ENCODE results near the gene ETS2. TPM values are rescaled to one million over a fixed set of nuclear protein-coding genes. Genes with fewer than 3 reads are reported as not detected.

Gene ETS2
- total RNA-seq, 1 donor from 2014 or later: 43.9 TPM

DNA sequence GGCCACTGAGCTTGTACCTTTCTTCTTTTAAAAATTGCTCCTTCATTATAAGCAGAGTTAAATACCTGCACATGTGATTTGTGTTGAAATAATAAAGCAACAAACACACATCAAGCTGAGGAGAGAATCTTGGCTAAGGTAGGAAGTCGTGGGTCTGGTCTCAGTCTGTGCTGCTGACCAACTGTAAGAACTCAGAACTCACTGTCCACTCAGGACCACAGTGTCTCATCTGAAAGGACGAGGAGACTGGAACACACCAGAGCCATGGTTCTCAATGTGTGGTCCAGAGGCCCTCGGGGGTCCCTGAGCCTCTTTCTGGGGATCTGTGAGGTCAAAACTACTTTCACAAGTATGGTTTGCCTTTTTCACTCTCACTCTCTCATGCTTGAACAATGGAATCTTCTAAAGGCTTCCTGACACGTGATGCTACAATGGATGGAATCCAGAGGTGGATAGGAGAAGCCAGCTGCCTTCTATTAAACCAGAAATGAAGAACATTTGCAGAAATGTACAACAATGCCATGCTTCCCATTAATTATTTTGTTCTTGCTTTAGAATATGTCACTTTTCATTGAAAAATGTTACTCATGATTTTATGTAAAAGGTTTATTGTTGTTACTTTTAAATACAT, 17.3 kb upstream of the ETS2 start:
- DNase-seq (ENCODE audit: low spot score, unreplicated experiment): no peak
- Mint-ChIP-seq H3K27me3 (no peaks in the 10 kb centered on the region), H3K4me3 (ENCODE audit: low read depth) (peak overlapping the region; percentile 55), H3K27ac (peak overlapping the region; percentile 100), H3K9me3 (ENCODE audit: low read depth) (peaks cover 7% of the 10 kb centered on the region), H3K4me1 (ENCODE audit: low read depth) (peaks cover 47% of the 10 kb centered on the region), H3K36me3 (ENCODE audit: insufficient read depth) (no peaks in the 10 kb centered on the region)
- TF ChIP-seq, protein P1, sequence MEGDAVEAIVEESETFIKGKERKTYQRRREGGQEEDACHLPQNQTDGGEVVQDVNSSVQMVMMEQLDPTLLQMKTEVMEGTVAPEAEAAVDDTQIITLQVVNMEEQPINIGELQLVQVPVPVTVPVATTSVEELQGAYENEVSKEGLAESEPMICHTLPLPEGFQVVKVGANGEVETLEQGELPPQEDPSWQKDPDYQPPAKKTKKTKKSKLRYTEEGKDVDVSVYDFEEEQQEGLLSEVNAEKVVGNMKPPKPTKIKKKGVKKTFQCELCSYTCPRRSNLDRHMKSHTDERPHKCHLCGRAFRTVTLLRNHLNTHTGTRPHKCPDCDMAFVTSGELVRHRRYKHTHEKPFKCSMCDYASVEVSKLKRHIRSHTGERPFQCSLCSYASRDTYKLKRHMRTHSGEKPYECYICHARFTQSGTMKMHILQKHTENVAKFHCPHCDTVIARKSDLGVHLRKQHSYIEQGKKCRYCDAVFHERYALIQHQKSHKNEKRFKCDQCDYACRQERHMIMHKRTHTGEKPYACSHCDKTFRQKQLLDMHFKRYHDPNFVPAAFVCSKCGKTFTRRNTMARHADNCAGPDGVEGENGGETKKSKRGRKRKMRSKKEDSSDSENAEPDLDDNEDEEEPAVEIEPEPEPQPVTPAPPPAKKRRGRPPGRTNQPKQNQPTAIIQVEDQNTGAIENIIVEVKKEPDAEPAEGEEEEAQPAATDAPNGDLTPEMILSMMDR (IDR thresholded peaks at IDR 0.05; ENCODE audit: unreplicated experiment): no peak

DNA sequence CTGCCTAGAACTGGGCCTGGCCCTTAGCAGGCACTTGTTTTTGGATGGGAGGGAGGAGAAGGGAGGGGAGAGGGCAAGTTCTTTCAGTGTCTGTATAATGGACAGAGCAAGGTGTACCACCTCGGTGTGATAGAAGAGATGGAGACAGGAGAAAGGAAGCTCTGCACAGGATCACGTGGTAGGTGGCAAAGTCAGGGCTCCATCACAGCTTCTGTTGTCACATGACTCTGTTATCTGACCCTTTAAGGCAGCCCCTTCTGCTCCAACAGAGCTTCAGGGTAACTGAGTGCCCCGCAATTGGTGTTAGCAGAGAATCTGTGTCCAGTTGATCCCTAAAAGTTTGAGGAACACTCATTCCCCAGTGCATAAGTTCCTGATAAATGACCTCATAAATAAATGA, 16.5 kb upstream of the ETS2 start:
- Mint-ChIP-seq H3K4me1 (ENCODE audit: low read depth) (peaks cover 54% of the 10 kb centered on the region), H3K27me3 (no peaks in the 10 kb centered on the region), H3K36me3 (ENCODE audit: insufficient read depth) (no peaks in the 10 kb centered on the region), H3K27ac (peak overlapping the region; percentile 71), H3K9me3 (ENCODE audit: low read depth) (peaks cover 5% of the 10 kb centered on the region), H3K4me3 (ENCODE audit: low read depth) (no peak overlapping the region)
- TF ChIP-seq, protein P1 (IDR thresholded peaks at IDR 0.05; ENCODE audit: unreplicated experiment): no peak
- no peak for DNase-seq (ENCODE audit: low spot score, unreplicated experiment)

DNA sequence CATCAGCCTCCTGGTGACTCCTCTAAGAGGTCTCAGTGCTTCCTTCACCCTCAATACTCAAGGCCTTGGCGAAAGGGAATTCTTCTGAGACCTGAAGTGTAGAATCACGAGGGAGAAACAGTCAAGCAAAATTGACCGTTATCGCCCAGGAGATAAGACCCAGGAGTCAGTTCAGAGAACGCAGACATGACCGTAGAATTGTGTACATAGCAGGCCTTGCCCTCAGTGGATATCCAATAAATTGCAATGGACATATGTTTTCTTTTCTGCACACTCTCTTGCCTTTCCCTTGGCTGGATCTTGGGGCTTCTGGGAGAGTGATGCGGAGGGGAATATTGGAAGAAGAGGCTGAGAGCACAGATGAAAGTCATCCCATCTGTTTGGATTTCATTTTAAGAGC, 15.7 kb upstream of the ETS2 start:
- DNase-seq (ENCODE audit: low spot score, unreplicated experiment): no peak
- Mint-ChIP-seq H3K36me3 (ENCODE audit: insufficient read depth) (no peaks in the 10 kb centered on the region), H3K9me3 (ENCODE audit: low read depth) (peaks cover 4% of the 10 kb centered on the region), H3K4me1 (ENCODE audit: low read depth) (peaks cover 55% of the 10 kb centered on the region), H3K4me3 (ENCODE audit: low read depth) (no peak overlapping the region), H3K27me3 (no peaks in the 10 kb centered on the region), H3K27ac (peak overlapping the region; percentile 91)
- TF ChIP-seq, protein P1 (IDR thresholded peaks at IDR 0.05; ENCODE audit: unreplicated experiment): no peak

DNA sequence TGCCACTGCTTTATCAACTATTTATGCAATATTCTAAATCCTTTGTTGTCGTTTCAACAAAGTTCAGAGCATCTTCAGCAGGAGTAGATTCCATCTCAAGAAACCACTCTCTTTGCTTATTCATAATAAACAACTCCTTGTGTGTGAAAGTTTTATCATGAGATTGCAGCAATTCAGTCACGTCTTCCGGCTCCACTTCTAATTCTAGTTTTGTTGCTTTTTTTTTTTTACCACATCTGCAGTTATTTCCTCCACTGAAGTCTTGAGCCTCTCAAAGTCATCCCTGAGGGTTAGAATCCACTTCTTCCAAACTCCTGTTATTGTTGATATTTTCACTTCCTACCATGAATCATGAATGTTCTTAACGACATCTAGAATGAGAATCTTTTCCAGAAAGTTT, 14.8 kb upstream of the ETS2 start:
- H3K9me3 Mint-ChIP-seq (ENCODE audit: low read depth): peaks cover 4% of the 10 kb centered on the region
- H3K27me3 Mint-ChIP-seq: no peaks in the 10 kb centered on the region
- DNase-seq (ENCODE audit: low spot score, unreplicated experiment): no peak
- H3K36me3 Mint-ChIP-seq (ENCODE audit: insufficient read depth): no peaks in the 10 kb centered on the region
- H3K4me3 Mint-ChIP-seq (ENCODE audit: low read depth): peak overlapping the region; percentile 10
- H3K4me1 Mint-ChIP-seq (ENCODE audit: low read depth): peaks cover 55% of the 10 kb centered on the region
- H3K27ac Mint-ChIP-seq: no peak overlapping the region
- TF ChIP-seq, protein P1 (IDR thresholded peaks at IDR 0.05; ENCODE audit: unreplicated experiment): no peak

DNA sequence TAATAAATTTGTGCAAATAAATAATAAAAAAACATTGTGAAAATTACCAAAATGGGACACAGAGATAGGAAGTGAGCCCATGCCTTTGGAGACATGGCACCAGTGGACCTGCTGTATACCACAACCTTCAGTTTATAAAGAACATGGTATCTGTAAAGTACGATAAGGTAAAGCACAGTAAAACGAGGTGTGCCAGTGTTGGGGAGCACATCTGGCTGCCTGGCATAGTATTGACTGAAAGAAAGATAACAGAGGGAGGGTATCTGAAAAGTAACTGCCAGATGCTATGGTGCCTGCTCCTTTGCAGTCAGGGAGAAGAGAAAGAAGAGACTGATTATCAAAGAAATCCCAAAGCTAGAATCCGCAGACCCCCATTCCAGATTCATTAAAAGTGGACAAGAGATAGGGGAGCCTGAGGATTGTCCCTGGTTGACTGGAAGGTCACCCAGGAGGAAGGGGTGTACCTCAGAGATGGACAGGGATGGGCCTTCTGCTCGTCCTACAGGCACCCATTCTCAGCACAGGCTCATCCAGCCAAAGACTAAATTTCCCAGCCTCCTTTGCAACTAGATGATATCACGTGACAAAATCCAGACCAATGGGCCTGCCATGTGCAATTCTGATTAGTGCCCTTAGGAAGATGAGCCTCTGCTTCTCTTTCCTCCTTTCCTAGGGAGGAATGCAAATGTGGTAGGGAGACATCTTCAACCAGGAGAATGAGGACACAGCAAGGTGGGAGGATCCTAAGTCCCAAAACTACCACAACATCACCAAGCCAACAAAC, 12.9 kb upstream of the ETS2 start:
- H3K9me3 Mint-ChIP-seq (ENCODE audit: low read depth): peaks cover 4% of the 10 kb centered on the region
- no peak for DNase-seq (ENCODE audit: low spot score, unreplicated experiment)
- TF ChIP-seq, protein P1 (IDR thresholded peaks at IDR 0.05; ENCODE audit: unreplicated experiment): no peak
- no peak overlapping the region for H3K4me3 Mint-ChIP-seq (ENCODE audit: low read depth)
- H3K4me1 Mint-ChIP-seq (ENCODE audit: low read depth): peaks cover 51% of the 10 kb centered on the region
- no peak overlapping the region for H3K27ac Mint-ChIP-seq
- H3K36me3 Mint-ChIP-seq (ENCODE audit: insufficient read depth): no peaks in the 10 kb centered on the region
- peaks cover 7% of the 10 kb centered on the region for H3K27me3 Mint-ChIP-seq

Measured in progenitor cell of endocrine pancreas (in vitro differentiated cells).